Lung microvascular endothelial cell (primary cell): ENCODE measurements around the gene P4HB. TPM values are rescaled to one million over a fixed set of nuclear protein-coding genes. Genes with fewer than 3 reads are reported as not detected.

Experiments
- DNase-seq, 2 donors: peaks; one replicate each; pipeline versions ENCODE4 v3.0.0 to v3.0.0-alpha.2; 2010; ENCODE audit warnings: low read depth in 2 of 2
- total RNA-seq: library from RNA; depleted of rRNA; stranded (reverse); fragments of >200 nt; gene quantifications from 2 replicates; pipeline ENCODE4 v1.2.1, GENCODE V29; 2014

The P4HB gene
- total RNA-seq, 1 donor from 2014 or later, result 504 TPM

DNA sequence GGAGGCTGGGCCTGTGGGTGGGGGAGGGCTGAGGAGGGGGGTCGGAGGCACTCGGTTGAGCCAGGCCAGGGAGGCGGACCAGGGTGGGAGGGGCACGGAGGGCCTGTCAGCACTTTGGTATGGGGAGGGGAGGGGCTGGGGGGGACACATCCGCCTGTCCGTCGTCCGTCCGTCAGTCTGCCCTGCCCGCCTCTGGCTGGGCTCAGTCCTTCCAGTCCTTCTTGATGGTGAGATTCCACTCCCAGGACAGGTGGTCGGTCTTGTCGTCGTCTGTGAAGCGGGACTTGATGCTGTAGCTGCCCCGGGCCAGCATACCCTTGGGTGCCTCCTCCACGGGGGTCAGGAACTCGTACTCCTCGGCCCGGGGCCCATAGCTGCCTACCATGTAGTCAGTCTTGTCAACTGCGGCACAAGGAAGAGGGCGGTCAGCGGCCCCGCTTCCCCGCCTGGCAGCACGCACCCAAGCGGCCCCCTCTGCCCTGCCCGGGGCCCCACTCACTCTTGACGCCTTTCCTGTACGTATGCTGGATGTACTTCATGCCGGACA lies 8.4 kb upstream of the P4HB start:
- DNase-seq, result peak; percentile 39 to 58

DNA sequence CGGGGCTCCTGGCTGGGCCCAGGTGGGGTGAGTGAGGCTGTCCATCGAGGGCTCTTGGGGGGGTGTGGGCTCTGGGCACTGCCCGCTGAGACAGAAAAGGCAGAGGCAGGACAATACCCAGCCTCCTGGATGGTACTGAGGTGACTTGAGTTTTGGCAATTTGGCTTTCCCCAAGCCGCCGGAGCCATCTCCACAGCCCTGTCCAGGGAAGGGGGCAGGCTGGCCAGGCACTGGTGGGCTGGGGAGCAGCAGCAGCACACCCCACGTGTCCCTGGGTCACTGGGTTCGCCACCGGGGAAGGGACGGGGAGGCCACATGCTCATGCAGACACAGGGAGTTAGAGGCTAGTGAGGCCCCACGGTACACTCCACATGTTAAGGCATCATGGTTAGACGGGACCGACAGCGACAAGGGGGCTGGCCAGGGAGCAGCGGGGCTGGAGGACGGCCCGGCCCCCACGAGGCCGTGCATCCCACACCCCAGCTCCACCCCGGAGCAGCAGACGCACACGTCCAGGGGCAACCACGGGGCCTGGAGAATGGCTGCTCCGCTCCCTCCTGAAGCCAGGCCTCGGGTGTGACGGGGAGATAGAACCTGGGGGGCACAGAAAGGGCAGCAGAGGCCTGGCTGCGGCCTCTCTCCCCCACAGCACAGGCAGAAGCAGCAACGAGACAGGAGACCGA lies 7.8 kb upstream of the P4HB start:
- no peak for DNase-seq

DNA sequence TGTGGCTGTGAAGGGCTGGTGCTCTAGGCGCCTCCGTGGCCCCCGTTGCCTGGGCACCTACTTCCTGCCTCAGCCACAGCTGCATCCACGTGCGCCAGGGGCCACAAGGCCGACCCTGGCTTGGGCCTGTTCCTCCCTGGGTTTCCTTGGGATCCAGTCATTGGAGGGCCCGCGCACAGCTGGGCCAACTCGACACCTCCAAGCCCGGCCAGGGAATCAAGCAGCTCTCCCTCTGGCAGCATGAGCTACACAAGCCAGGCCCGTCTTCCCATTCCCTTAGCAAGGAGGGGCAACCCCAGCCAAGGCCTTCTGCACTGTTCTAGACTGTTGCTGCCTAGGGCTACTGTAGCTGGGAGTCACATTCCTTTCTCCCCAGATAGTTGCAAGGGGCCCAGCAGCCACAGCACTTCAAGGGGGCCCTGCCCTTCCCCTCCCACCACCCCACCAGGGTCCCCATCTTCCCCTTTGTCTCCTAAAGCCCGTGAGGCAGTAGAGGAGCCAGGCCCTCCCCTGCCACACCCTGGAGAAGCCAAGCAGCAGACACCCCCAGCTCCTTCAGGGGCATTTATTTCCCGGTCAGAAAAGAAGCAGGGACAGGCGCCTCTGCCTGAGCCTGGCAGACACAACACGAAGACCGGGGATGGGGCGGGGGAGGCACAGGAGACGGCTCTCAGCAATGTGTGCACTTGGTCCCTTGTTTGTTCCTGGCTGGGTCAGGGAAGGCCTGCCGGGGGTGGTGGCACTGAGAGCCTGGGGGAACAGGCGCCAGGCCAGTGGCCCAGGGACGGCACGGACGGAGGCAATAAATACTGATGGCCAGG lies 7.0 kb upstream of the P4HB start:
- DNase-seq, result peak; percentile 28 to 30

DNA sequence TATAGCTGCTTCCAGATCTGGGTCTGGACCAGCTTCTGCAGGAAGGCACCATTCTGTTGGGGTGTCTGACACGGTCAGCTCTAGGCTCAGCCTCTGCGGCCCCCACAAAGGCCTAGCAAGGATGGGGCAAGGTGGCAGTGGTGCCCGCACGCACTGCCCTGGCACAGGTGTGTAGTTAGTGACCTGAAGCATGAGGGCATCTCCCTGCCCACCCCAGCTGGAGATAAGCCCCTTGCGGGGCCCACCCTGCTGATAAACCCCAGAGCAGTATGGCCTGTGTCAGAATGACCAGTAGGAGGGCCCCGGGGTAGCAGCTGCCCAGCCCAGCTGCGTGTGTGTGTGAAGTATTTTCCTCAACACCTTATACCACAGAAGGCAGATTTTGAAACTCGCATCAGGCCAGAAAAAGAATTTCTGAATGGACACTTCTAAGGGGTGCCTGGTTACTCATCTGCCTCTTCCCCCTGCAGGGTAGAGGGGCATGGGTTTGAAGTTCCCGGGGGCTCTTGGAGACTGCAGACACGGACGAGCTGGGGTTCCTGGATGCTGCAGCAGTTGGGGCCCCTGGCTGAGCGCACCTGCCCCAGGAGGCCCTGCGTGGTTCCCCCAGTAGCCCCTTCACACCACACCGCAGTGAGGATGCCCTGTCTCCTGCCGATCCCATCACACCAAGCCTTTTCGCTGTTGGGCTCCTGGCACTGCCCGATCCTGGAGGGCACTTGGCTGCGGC lies 6.3 kb upstream of the P4HB start:
- DNase-seq, result peak in 1 of 2 donors; percentile 15

DNA sequence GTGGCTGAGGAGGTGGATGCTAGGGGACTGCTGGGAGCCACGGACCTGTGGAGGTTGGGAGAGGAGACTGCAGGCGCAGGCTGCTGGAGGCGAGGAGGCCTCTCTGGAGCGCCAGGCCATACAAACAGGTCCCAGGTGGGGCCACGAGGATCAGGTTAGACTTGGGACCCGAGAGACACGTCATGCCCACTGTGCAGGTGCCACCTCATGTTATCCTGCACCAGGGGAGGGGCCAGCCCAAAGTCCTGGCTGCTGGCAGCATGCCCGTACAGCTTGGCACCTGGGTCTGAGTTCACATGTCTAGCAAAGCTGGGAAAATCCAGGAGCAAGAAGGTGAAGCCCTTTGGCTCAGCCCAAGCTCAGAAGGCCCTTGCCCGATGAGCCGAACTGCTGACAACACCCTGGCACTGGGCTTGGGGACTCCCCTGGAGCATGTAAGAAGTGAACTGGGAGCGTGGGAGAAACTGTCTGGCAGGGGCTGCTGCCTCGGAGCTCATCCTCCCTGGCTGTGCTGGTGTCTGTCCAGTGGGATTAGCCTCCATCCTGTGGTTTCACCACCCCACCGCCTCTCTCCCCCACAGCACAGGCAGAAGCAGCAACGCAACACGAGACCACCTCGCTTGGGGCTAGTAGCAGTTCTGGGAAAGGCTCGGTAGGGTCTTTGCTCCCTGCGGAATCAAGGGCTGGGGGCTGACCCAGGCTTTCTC lies 5.6 kb upstream of the P4HB start:
- peak in 1 of 2 donors; percentile 41 for DNase-seq

DNA sequence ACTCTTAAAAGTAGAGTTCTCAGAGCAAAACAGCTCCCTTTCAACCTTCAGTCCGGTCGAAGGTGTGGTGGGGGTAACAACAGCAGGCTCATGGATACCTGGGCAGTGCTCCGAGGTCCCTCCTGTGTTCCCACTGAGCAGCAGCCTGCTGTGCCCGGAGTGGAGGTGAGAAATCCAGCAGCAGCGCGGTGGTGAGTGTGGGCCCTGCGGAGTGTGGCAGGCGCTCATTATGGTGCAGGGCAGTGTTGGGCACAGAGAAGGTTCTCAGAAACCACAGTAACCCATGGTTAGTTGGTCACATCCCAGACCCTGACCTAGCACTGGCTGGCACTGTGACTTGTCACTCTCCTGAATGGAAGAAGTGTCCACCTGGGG lies 5.0 kb upstream of the P4HB start:
- no peak for DNase-seq

DNA sequence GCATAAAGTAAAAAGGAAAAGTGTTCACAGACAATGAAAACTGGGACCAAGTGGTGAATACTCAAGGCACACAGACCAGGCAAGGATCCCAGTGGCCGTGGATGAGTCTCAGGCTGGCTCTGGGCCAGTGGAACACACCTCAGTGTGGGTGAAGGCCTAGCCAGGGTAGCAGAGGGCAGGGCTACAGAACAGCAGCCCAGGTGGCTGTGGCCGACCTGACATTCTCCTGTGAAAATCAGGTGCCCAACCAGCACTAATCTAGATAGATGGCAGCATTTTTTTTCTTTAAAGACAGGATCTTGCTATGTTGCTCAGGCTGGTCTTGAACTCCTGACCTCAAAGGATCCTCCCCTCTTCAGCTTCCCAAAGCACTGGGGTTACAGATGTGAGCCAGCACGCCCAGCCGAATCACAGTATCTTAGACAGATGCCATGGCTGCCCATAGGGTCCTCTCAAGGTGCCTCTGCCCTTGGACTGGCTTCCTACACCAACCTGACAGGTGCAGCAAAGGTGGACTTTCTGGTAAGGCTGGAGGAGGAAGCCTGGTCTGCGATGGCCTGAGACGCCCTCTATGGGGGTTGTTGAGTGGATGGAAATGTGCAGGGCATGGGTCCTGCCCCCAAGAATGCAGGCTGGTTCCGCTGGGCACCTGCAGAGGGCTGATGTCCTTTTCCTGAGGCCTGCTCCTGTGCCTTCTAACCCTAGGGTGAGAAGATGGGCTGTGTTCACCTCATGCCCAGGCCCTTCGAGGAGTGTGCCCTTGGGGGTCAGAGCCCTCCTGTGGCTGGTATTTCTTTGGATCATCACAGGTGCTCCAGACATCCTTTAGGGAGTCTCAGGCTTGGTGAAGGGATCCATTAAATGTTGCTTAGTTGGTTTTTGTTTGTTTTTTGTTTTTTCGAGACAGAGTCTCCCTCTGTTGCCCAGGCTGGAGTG lies 3.8 kb upstream of the P4HB start:
- no peak for DNase-seq

DNA sequence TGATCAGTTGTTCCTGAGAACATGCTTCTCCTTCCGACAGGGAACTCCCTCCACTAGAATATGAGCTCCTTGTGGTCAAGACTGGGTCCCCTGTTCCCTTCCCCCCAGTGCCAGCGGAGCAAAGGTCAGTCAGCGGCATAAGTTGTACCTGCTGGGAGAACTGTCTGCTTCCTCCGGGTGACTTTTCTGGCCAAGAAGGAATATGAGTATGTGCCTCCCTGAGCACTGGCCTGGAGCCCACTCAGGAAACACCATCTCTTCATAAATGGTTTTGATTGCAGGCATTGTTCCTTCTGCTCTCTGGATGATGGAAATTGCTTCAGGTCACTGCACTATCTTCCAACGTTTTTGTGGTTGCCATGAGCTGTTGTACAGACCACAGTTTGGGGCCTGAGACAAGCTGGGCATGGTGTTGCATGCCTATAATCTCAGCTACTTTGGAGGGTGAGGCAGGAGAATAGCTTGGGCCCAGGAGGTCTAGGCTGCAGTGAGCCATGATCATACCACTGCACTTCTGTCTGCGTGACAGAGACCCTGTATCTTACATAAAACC lies 2.9 kb upstream of the P4HB start:
- no peak for DNase-seq

DNA sequence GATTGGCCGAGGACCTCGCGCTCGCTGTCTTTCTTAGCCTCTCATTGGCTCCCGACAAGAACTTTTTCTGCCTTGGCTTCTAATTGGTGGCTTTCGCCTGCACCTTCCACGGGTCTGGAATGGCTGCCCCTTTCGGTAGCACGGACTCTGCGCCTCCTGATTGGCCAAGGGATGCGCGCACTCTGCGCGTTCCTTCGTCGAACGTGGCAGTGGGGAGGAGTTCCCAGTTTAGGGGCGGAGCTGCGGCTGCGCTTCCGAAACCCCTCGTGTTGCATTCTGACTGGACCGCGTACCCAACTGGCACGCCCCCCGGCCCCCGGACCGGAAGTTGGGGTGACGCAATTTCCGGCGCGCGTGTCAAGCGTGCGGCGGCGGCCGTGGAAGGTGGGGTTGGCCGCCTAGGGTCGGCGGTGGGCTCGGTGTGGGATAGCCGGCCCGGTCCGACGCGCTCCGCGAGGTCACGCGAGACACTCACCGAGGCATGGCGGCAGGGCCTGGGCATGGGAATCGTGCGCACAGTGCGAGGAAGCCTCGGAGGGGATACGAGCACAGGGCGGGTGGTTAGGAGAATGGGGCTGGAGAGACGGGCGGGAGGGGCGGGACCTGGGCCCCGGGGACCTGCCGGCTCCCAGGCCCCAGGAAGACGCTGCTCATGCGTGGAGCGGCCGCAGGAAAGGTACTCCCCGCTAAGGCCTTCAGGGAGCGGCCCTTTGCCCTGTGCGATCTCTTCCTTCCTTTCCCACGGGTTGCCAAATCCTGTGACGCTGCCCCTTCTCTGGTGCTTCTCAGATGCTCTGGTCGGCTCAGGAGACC lies 627 bp upstream of the P4HB start:
- peak; percentile 100 for DNase-seq

DNA sequence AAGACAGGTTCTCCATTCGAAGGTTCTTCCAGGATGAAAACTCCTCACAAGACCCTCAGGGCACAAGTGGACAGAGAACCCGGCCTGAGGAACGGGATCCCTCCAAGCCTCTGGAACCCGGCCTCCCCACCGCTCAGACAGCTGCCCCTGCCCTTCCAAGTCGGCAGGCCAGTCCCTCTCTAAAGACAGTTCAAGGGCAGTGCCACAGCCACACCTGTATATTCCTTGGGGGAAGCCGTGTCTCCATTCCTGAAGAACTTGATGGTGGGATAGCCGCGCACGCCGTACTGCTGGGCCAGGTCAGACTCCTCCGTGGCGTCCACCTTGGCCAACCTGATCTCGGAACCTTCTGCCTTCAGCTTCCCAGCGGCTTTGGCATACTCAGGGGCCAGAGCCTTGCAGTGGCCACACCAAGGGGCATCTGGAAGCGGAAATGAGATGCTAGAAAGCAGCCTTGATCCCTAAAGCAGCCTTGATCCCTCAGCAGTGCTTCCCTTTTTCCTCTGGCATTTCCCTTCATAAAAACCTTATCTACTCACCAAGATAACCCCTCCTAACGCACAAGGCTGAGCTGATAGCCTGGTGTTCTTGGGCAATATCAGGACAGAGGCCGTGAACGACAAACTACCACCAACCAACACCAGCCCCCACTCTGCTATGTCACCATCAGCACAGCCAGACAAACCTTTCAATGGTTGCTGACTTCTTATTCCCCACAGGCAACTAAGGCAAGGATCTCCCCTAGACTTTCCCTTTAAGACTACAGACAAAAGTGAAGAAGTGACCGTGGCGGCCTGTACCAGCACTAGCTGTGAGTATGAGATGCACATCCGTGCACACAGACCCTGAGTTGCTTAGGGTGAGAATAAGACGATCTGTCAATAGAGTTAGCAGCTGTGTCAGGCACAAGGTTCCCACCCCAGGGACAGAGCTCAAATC lies 1.1 kb downstream of the P4HB start:
- DNase-seq, result peak; percentile 21 to 38

DNA sequence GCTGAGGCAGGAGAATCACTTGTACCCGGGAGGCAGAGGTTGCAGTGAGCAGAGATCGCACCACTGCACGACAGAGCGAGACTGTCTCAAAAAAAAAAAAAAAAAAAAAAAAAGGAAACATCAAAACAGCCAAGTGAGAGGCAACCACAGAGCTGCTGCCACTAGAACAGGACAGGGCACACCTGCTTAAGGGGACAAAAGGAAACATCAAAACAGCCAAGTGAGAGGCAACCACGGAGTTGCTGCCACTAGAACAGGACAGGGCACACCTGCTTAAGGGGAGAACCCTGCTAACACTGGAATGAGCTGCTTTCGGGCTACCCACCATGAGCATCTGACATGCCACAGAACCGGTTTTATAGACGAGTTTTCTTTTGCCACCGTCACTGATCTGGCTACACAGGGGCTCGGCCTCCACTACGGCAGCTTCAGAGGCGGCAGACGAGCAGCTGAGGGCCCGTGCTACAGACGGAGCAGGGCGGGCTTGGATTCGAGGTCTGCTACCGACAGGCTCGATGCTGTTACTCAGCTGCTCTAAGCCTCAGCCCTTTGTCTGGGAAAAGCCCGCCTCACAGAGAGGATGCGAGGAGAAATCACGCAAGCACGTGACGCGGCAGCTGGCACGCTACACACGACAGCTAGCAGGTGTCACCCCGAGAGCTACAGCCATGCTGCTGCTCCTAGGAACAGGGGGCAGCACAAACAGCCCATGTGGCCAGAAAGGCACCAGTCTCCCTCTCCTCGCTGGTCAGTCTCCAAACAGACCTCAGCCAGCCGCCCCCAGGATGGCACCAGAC lies 2.0 kb downstream of the P4HB start:
- no peak for DNase-seq

DNA sequence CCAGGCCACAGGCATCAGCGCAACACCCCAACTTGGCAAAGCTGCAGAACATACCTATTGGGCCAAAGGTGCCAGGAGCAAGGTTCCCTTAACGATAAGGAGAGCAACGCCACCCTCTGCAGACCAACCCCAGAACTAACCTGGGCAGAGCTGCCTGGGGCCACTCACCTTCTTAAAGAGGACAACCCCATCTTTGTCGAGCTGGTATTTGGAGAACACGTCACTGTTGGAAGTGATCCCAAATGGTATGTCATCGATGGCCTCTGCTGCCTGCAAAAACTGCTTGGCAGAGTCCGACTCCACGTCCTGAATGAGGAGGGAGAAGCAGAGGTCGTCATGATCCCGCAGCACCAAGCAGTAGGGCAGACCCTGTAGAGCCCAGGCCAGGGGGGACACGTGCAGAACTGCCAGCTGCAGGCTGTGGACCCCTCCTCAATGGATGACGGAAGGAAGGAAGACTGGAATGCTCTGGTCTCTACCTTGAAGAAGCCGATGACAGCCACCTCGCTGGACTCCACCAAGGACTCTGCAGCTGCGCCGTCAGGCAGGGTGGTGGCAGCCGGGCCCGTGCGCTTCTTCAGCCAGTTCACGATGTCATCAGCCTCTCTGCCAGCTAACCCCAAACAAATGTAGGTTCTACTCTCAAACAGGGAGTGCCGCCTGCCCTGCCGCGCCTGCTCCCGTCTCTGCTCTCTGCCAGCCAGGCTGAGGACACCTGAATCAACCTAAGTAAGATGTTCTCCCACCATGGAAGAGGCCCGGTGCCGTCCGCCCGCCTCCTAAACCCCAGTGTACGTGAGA lies 5.2 kb downstream of the P4HB start:
- DNase-seq, result no peak

DNA sequence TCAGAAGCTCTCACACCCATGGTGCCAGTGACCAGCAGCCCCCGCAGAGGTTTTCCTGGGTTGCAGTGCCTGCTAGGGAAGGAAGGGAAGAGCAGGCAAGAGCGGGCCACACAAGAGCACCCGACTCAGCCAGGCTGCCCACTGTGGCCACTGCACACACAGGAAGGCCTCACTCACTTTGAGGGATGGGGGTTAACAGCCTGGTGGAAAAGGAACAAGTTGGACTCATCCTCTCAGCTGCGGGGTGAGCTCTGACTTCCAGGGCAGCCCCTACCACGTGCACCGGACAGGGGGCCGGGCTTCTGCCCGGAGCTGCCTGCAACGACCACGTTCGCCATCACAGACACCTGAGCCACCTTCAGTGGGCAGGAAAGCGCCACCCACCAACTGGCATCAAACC lies 8.1 kb downstream of the P4HB start:
- DNase-seq, result no peak

DNA sequence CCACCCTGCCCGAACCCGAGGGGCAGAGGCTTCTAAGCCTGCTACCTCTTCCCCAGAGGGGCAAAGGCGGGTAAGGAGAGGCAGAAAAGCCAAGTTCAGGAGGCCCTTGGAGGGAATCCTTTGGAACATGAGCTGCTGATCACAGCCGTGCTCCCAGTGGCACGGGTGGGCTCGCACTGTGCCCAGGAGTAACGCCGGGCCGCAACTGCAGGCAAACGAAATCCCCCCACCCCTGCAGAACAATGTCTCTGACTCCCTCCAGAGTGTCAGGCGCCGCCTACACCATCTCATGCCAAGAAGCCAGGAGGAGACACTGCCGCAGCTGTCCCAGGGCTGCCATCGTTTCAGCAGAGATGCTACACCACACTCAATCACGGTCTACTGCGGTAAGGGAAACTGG lies 8.9 kb downstream of the P4HB start:
- no peak for DNase-seq

DNA sequence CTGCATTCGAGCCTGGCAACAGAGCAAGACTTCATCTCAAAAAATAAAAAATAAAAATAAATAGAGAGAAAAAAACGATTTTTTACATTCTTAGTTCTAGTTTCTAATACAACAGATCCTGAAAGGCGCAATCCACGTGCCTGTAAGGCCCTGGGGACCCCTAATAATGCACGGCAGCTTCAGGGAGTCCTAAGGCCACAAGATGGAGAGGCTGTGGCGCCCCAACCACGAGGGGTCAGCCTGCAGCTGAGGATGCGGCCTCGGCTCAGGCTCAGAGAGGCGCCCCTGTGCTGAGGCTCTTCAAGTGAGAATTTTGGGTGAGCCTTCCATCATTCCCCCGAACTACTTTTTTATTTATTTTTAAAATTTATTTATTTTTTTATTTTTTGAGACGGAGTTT lies 10.9 kb downstream of the P4HB start:
- DNase-seq, result no peak
